ENCODE measurements around the gene FKTN.
A peak's percentile ranks its signal among the peaks of the same experiment; 100 is the strongest.

Gene FKTN

GRCh38 chr9:105658351-105658750 lies 100.4 kb downstream of the FKTN start:
- TF ChIP-seq, protein P1, sequence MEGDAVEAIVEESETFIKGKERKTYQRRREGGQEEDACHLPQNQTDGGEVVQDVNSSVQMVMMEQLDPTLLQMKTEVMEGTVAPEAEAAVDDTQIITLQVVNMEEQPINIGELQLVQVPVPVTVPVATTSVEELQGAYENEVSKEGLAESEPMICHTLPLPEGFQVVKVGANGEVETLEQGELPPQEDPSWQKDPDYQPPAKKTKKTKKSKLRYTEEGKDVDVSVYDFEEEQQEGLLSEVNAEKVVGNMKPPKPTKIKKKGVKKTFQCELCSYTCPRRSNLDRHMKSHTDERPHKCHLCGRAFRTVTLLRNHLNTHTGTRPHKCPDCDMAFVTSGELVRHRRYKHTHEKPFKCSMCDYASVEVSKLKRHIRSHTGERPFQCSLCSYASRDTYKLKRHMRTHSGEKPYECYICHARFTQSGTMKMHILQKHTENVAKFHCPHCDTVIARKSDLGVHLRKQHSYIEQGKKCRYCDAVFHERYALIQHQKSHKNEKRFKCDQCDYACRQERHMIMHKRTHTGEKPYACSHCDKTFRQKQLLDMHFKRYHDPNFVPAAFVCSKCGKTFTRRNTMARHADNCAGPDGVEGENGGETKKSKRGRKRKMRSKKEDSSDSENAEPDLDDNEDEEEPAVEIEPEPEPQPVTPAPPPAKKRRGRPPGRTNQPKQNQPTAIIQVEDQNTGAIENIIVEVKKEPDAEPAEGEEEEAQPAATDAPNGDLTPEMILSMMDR (IDR thresholded peaks at IDR 0.05), result no peak
- H3K27ac ChIP-seq, result no peak overlapping the region

GRCh38 chr9:105661011-105661410 lies 103.1 kb downstream of the FKTN start:
- no peak for TF ChIP-seq ZFX (IDR thresholded peaks at IDR 0.05; ENCODE audit: borderline replicate concordance)
- TF ChIP-seq, protein P1 (IDR thresholded peaks at IDR 0.05), result no peak
- peak overlapping the region; percentile 31; the same call in 1 of the 2 replicates for H3K27ac ChIP-seq

- TF ChIP-seq, protein P1 (IDR thresholded peaks at IDR 0.05), result no peak
- no peak for TF ChIP-seq ZFX (IDR thresholded peaks at IDR 0.05; ENCODE audit: borderline replicate concordance)
- no peak within 1 kb of the TSS for H3K27ac ChIP-seq
These were observed 104.5 kb downstream of the FKTN start, which contains the start of gene TAL2 for GRCh38 chr9:105662184-105663104. Gene TAL2, plus strand, starts transcription at chr9:105662457. Its CDS starts 40 bp downstream, at chr9:105662497.

GRCh38 chr9:105663914-105664313 lies 106.0 kb downstream of the FKTN start:
- 0 out of 2 replicates have a peak overlapping the region, but pooled peaks have one; percentile 8 for H3K27ac ChIP-seq
- TF ChIP-seq, protein P1 (IDR thresholded peaks at IDR 0.05), result no peak
- TF ChIP-seq ZFX (IDR thresholded peaks at IDR 0.05; ENCODE audit: borderline replicate concordance), result no peak

GRCh38 chr9:105667867-105668266 lies 109.9 kb downstream of the FKTN start:
- TF ChIP-seq, protein P1 (IDR thresholded peaks at IDR 0.05), result no peak
- no peak for TF ChIP-seq ZFX (IDR thresholded peaks at IDR 0.05; ENCODE audit: borderline replicate concordance)
- H3K27ac ChIP-seq, result no peak overlapping the region

GRCh38 chr9:105670315-105670714 lies 112.4 kb downstream of the FKTN start:
- no peak for TF ChIP-seq ZFX (IDR thresholded peaks at IDR 0.05; ENCODE audit: borderline replicate concordance)
- TF ChIP-seq, protein P1 (IDR thresholded peaks at IDR 0.05), result no peak
- peak overlapping the region; percentile 8; the same call in 1 of the 2 replicates for H3K27ac ChIP-seq

GRCh38 chr9:105670775-105671174 lies 112.8 kb downstream of the FKTN start:
- peak overlapping the region; percentile 8; the same call in 1 of the 2 replicates for H3K27ac ChIP-seq
- no peak for TF ChIP-seq ZFX (IDR thresholded peaks at IDR 0.05; ENCODE audit: borderline replicate concordance)
- TF ChIP-seq, protein P1 (IDR thresholded peaks at IDR 0.05), result no peak

All from 22Rv1 (cell line).